MM.1S (cell line): Measurements from ENCODE around the gene KLF6.

Experiments
- DNase-seq: peaks from one replicate; pipeline ENCODE4 v3.0.0-alpha.2; 2015
- H2AFZ ChIP-seq: fragments of 300-600 bp; sonication (generic); 2 replicates; pipeline ENCODE4 v1.6.0; 2016; ENCODE audit warnings: antibody characterized with exemption, low read length
- H3F3A ChIP-seq: fragments of 300-600 bp; sonication (generic); 2 replicates; pipeline ENCODE4 v1.6.1; 2016; ENCODE audit warnings: mild to moderate bottlenecking, antibody characterized with exemption, low read length, moderate library complexity, mixed read lengths; ENCODE audit not compliant: insufficient read depth
- H3K27ac ChIP-seq: fragments of 300-600 bp; sonication (generic); 2 replicates; pipeline ENCODE4 v1.5.1; 2016; ENCODE audit warnings: mild to moderate bottlenecking, low read length
- H3K27me3 ChIP-seq: fragments of 300-600 bp; sonication (generic); replicated peaks from 2 replicates; pipeline ENCODE4 v1.6.0; 2016; ENCODE audit warnings: low read length; ENCODE audit not compliant: insufficient read depth
- H3K36me3 ChIP-seq: fragments of 300-600 bp; sonication (generic); replicated peaks from 2 replicates; pipeline ENCODE4 v1.6.1; 2016; ENCODE audit warnings: mild to moderate bottlenecking, low read length, mixed read lengths; ENCODE audit not compliant: insufficient read depth
- H3K4me1 ChIP-seq: fragments of 300-600 bp; sonication (generic); 2 replicates; pipeline ENCODE4 v1.6.1; 2016; ENCODE audit warnings: low read length, mixed read lengths
- H3K4me2 ChIP-seq: fragments of 300-600 bp; sonication (generic); 2 replicates; pipeline ENCODE4 v1.6.0; 2016; ENCODE audit warnings: low read depth, low read length
- H3K4me3 ChIP-seq: fragments of 300-600 bp; sonication (generic); 2 replicates; pipeline ENCODE4 v1.5.1; 2016; ENCODE audit warnings: low read length, mixed read lengths
- H3K79me2 ChIP-seq: fragments of 300-600 bp; sonication (generic); 2 replicates; pipeline ENCODE4 v1.6.1; 2016; ENCODE audit warnings: mixed run types, low read length, mixed read lengths
- H3K9ac ChIP-seq: fragments of 300-600 bp; sonication (generic); 2 replicates; pipeline ENCODE4 v1.6.1; 2016; ENCODE audit warnings: low read length, mixed read lengths
- H3K9me2 ChIP-seq: fragments of 300-600 bp; sonication (generic); replicated peaks from 2 replicates; pipeline ENCODE4 v1.6.1; 2016; ENCODE audit warnings: mild to moderate bottlenecking, low read length, mixed read lengths; ENCODE audit not compliant: insufficient read depth
- H3K9me3 ChIP-seq: fragments of 300-600 bp; sonication (generic); replicated peaks from 2 replicates; pipeline ENCODE4 v1.6.1; 2016; ENCODE audit warnings: mild to moderate bottlenecking, low read length, mixed read lengths; ENCODE audit not compliant: insufficient read depth
- H4K20me1 ChIP-seq: fragments of 300-600 bp; sonication (generic); 2 replicates; pipeline ENCODE4 v1.6.1; 2016; ENCODE audit warnings: mild to moderate bottlenecking, low read length, moderate library complexity, mixed read lengths; ENCODE audit not compliant: insufficient read depth
- CTCF ChIP-seq: fragments of 300-600 bp; sonication (generic); IDR thresholded peaks from 2 replicates; pipeline ENCODE4 v1.5.1; 2016; ENCODE audit warnings: antibody characterized with exemption, low read length, mixed read lengths
- EZH2 ChIP-seq: fragments of 300-600 bp; sonication (generic); optimal IDR thresholded peaks from 2 replicates; pipeline ENCODE3; 2017; ENCODE audit warnings: low read depth, mild to moderate bottlenecking, antibody characterized with exemption, low read length, mixed read lengths
- EZH2phosphoT487 ChIP-seq: fragments of 300-600 bp; sonication (generic); IDR thresholded peaks from 2 replicates; pipeline ENCODE4 v1.6.1; 2018; ENCODE audit warnings: antibody characterized with exemption, low read length

The KLF6 gene

GRCh38 chr10:3761021-3761686 lies 23.9 kb downstream of the KLF6 start:
- Histone ChIP-seq H3K9me3 (no peaks in the 10 kb centered on the region), H3K4me1 (peaks cover 70% of the 10 kb centered on the region), H3K79me2 (no peaks in the 10 kb centered on the region), H3K9me2 (no peaks in the 10 kb centered on the region), H3F3A (peaks cover 46% of the 10 kb centered on the region), H3K36me3 (no peaks in the 10 kb centered on the region), H3K27ac (peak overlapping the region; percentile 47; the same call in 1 of the 2 replicates), H2AFZ (no peak overlapping the region), H3K4me3 (no peak overlapping the region), H3K27me3 (no peaks in the 10 kb centered on the region), H3K9ac (no peak overlapping the region), H3K4me2 (no peak overlapping the region), H4K20me1 (no peaks in the 10 kb centered on the region)
- DNase-seq: peak; percentile 39
- TF ChIP-seq EZH2 (no peak), EZH2phosphoT487 (no peak), CTCF (no peak)

- 0 out of 2 replicates have a peak, but pooled peaks cover under 1% of the 10 kb centered on the region for H3K9me3 ChIP-seq
- DNase-seq: no peak
- peaks cover 39% of the 10 kb centered on the region for H3F3A ChIP-seq
Observed at GRCh38 chr10:3760083-3760482, 24.9 kb downstream of the KLF6 start.

GRCh38 chr10:3759397-3759796 lies 25.6 kb downstream of the KLF6 start:
- peaks cover 53% of the 10 kb centered on the region for H3K4me1 ChIP-seq
- peaks cover 32% of the 10 kb centered on the region for H3F3A ChIP-seq
- TF ChIP-seq CTCF: no peak
- no peak for TF ChIP-seq EZH2phosphoT487
- no peak for TF ChIP-seq EZH2
- H3K4me2 ChIP-seq: no peak overlapping the region
- no peak for DNase-seq
- no peaks in the 10 kb centered on the region for H3K36me3 ChIP-seq
- no peaks in the 10 kb centered on the region for H3K79me2 ChIP-seq
- H3K9me2 ChIP-seq: no peaks in the 10 kb centered on the region
- H3K27me3 ChIP-seq: no peaks in the 10 kb centered on the region
- no peak overlapping the region for H3K27ac ChIP-seq
- no peak overlapping the region for H3K4me3 ChIP-seq
- 0 out of 2 replicates have a peak, but pooled peaks cover 4% of the 10 kb centered on the region for H3K9me3 ChIP-seq
- H4K20me1 ChIP-seq: no peaks in the 10 kb centered on the region
- H2AFZ ChIP-seq: no peak overlapping the region
- H3K9ac ChIP-seq: no peak overlapping the region

More at GRCh38 chr10:3760083-3760482, 24.9 kb downstream of the KLF6 start:
- Histone ChIP-seq H3K9ac (no peak overlapping the region), H3K27ac (no peak overlapping the region), H3K4me1 (peaks cover 60% of the 10 kb centered on the region), H3K4me2 (no peak overlapping the region), H4K20me1 (no peaks in the 10 kb centered on the region), H3K27me3 (no peaks in the 10 kb centered on the region), H2AFZ (no peak overlapping the region), H3K36me3 (no peaks in the 10 kb centered on the region), H3K9me2 (no peaks in the 10 kb centered on the region), H3K4me3 (no peak overlapping the region), H3K79me2 (no peaks in the 10 kb centered on the region)
- no peak for TF ChIP-seq CTCF
- no peak for TF ChIP-seq EZH2phosphoT487
- no peak for TF ChIP-seq EZH2
